ENCODE data around the gene SFI1. TPM values are rescaled to one million over a fixed set of nuclear protein-coding genes. Genes with fewer than 3 reads are reported as not detected.

Gene SFI1
- total RNA-seq, 1 donor from 2014 or later, result 38.0 TPM

GRCh38 chr22:31628969-31629708 is 132.8 kb downstream of the SFI1 start:
- no peaks in the 10 kb centered on the region for H3K36me3 ChIP-seq
- intact Hi-C loops (cut with DNase I), result no loop called here
- H3K27ac ChIP-seq, result peak overlapping the region; percentile 98
- no peaks in the 10 kb centered on the region for H3K9me3 ChIP-seq
- DNase-seq (no peak), ATAC-seq (no peak)
- H3K4me3 ChIP-seq, result peak overlapping the region; percentile 95
- no peaks in the 10 kb centered on the region for H3K27me3 ChIP-seq
- no peak for TF ChIP-seq CTCF (IDR thresholded peaks at IDR 0.05)
- H3K4me1 ChIP-seq, result peaks cover 49% of the 10 kb centered on the region

- Histone ChIP-seq H3K27ac (peak overlapping the region; percentile 98), H3K4me1 (peaks cover 49% of the 10 kb centered on the region), H3K36me3 (no peaks in the 10 kb centered on the region), H3K9me3 (no peaks in the 10 kb centered on the region), H3K27me3 (no peaks in the 10 kb centered on the region), H3K4me3 (peak overlapping the region; percentile 95)
- intact Hi-C loops (cut with DNase I), result loop anchor here (10.0 kb wide), 1 partner anchor 75 kb away; no protein-coding TSS in a partner anchor
- TF ChIP-seq CTCF (IDR thresholded peaks at IDR 0.05), result no peak
- ATAC-seq (no peak), DNase-seq (no peak)
Observed at GRCh38 chr22:31629741-31630184, 133.4 kb downstream of the SFI1 start.

- H3K9me3 ChIP-seq, result no peaks in the 10 kb centered on the region
- H3K4me1 ChIP-seq, result peaks cover 47% of the 10 kb centered on the region
- H3K27me3 ChIP-seq, result no peaks in the 10 kb centered on the region
- intact Hi-C loops (cut with DNase I), result loop anchor here (10.0 kb wide), 1 partner anchor 76 kb away; no protein-coding TSS in a partner anchor
- H3K27ac ChIP-seq, result peak overlapping the region; percentile 98
- H3K36me3 ChIP-seq, result no peaks in the 10 kb centered on the region
- H3K4me3 ChIP-seq, result peak overlapping the region; percentile 95
- TF ChIP-seq CTCF (IDR thresholded peaks at IDR 0.05), result no peak
- ATAC-seq (peak; percentile 85), DNase-seq (peak; percentile 94)
Observed at GRCh38 chr22:31630331-31631329, 134.3 kb downstream of the SFI1 start.

- DNase-seq (no peak), ATAC-seq (no peak)
- H3K4me3 ChIP-seq, result peak overlapping the region; percentile 95
- peak overlapping the region; percentile 98 for H3K27ac ChIP-seq
- H3K9me3 ChIP-seq, result no peaks in the 10 kb centered on the region
- no peaks in the 10 kb centered on the region for H3K36me3 ChIP-seq
- TF ChIP-seq CTCF (IDR thresholded peaks at IDR 0.05), result no peak
- H3K4me1 ChIP-seq, result peaks cover 44% of the 10 kb centered on the region
- intact Hi-C loops (cut with DNase I), result loop anchor here (10.0 kb wide), 1 partner anchor 77 kb away; no protein-coding TSS in a partner anchor
- H3K27me3 ChIP-seq, result no peaks in the 10 kb centered on the region
Observed at GRCh38 chr22:31631436-31631835, 135.1 kb downstream of the SFI1 start.

- Histone ChIP-seq H3K27ac (no peak overlapping the region), H3K27me3 (no peaks in the 10 kb centered on the region), H3K9me3 (no peaks in the 10 kb centered on the region), H3K4me3 (no peak overlapping the region), H3K36me3 (no peaks in the 10 kb centered on the region), H3K4me1 (peaks cover 40% of the 10 kb centered on the region)
- peak; percentile 43 for ATAC-seq
- intact Hi-C loops (cut with DNase I), result loop anchor here (10.0 kb wide), 1 partner anchor 81 kb away; no protein-coding TSS in a partner anchor
- no peak for TF ChIP-seq CTCF (IDR thresholded peaks at IDR 0.05)
- peak; percentile 74 for DNase-seq
Observed at GRCh38 chr22:31635638-31636306, 139.4 kb downstream of the SFI1 start.

Measured in upper lobe of right lung (tissue), 1 donor.